ENCODE results near the gene ZNF525. TPM values are rescaled to one million over a fixed set of nuclear protein-coding genes. Genes with fewer than 3 reads are reported as not detected.

The ZNF525 gene
- 6.2 and 10.2 TPM in 2 replicates for total RNA-seq

DNA sequence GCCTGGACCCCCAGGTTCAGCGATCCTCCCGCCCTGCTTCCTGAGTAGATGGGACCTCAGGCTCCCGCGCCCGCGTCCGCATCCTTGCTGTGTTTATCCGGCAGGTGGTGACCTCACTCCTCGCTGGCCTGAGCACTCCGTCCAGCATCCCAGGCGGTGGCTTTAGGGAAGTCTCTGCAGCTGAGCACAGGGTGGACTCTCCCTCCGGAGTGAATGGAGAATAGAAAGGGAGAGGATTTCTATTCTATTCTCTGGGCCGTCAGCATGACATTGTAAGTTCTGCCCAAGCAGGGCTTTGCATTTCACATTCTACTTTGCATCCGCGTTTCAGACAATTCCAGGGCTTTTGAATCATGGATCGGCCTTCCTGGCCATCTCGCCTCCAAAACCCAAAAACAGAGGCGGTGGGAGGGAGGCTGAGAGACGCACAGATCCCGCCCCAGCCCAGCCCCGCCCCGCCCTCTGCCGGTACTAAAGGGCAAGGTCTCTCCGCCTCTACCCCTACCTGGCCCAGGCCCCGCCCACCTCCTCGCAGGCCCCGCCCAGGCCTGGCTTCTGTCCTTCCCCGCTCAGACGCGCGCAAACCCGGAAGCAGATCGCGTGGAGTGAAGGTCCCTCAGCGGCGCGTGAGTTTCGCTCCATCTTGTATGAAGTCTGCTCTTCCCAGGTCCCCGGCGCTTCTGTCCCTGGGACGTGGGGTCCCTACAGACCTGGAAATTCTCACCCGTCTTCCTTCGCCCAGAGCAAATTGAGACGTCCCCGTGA is at the start of gene ZNF525:
Gene ZNF525 (plus strand): TSS at position 572 of the 765 bp plus-strand sequence. CDS start 6,577 bp downstream, outside the sequence.

DNA sequence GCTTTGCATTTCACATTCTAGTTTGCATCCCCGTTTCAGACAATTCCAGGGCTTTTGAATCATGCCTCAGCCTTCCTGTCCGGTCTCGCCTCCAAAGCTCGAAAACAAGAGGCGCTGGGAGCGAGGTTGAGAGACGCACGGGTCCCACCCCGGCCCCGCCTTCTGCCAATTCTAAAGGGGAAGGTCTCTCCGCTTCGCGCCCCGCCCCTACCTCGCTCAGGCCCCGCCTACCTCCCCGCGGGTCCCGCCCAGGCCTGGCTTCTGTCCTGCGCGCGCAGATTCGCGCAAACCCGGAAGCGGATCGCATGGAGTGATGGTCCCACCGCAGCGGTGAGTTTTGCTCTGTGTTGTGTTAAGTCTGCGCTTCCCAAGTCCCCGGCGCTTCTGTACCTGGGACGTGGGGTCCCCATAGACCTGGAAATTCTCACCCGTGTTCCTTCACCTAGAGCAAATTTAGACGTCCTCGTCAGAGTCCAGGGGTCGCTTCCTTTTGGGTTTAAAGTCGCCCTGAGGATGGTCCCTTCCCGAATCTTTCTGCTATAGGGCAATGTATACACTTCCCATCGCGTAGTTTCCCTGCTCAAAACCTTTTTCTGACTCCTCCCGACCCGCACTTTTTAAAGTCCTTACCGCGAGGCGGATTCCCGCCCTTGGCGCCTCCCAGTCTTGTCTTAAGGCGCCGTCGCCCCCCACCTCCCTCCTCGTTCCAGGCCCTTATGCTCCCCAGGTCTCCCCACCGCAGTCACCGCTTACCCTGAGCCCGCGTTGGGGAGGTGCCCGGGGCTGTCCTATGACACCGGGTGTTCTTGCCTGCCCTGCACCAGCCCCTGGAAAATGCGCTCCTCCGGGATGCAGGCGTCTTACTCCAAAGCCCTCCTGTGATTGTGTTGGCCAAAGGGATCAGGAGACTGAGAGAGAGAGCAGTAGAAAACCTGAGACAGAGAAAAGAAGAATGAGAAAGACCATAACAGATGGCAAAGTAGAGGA is 31.7 kb upstream of the ZNF525 start, which contains the start of gene ZNF845:
Gene ZNF845 (plus strand): TSS at position 287 of the 987 bp plus-strand sequence. CDS start 7,559 bp downstream, outside the sequence.

DNA sequence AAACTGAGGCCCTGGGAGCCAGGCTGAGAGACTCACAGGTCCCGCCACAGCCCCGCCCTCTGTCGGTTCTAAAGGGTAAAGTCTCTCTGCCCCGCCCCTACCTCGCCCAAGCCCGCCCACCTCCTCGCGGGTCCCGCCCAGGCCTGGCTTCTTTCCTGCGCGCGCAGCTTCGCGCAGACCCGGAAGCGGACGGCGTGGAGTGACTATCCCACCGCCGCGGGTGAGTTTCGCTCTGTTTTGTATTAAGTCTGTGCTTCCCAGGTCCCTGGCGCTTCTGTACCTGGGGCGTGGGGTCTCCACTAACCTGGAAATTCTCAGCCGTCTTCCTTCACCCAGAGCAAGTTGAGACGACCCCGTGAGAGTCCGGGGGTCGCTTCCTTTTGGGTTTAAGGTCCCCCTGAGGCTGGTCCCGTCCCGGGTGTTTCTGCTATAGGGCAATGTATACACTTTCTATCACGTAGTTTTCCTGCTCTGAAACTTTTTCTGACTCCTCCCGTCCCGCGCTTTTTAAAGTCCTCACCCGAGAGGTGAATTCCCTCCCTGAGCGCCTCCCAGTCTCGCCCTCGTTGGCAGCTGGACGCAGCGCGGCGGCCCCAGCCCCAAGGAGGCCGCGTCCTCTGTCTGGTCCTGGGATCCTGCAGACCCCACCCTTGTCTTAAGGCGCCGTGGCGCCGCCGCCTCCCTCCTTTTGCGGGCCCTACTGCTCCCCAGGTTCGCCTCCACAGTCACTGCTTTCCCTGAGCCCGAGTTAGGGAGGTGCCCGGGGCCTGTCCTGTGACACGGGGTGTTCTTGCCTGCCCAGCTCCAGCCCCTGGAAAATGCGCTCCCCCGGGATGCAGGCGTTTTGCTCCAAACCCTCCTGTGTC is 29.7 kb downstream of the ZNF525 start, which contains the start of gene ZNF765:
Gene ZNF765 (plus strand): TSS at position 176 of the 866 bp plus-strand sequence. CDS start 2,867 bp downstream, outside the sequence.

DNA sequence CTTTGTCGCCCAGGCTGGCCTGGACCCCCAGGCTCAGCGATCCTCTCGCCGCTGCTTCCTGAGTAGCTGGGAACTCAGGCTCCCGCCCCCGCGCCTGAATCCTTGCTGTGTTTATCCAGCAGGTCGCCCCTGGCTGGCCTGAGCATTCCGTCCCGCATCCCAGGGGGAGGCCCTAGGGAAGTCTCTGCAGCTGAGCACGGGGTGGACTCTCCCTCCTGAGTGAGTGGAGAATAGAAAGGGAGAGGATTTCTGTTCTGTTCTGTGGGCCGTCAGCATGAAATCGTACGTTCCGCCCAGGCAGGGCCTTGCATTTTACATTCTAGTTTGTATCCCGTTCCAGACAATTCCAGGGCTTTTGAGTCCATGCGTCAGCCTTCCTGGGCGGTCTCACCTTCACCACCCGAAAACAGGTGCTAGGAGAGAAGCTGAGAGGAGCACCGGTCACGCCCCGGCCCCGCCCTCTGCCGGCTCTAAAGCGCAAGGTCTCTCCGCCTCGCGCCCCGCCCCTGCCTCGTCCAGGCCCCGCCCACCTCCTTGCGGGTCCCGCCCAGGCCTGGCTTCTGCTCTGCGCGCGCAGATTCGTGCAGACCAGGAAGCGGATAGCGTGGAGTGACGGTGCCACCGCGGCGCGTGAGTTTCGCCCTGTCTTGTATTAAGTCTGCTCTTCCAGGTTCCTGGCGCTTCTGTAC is 66.0 kb downstream of the ZNF525 start, which contains the start of gene ZNF761:
Gene ZNF761 (plus strand): TSS at position 586 of the 689 bp plus-strand sequence. CDS start 15,285 bp downstream, outside the sequence.

Small RNA genes lying within 50 kb of the gene (small RNA-seq; reads per million reads assigned to genes)
- gene RPL39P36 = not detected

Other genes with a start within 250 kb of the ZNF525 start
- 8.4 and 11.2 TPM in 2 replicates for gene ZNF415, start 232.8 kb upstream of the ZNF525 start, total RNA-seq
- 8.3 and 8.5 TPM in 2 replicates for gene ZNF347, start 206.7 kb upstream of the ZNF525 start, total RNA-seq
- 5.2 and 7.5 TPM in 2 replicates for gene ZNF665, start 172.3 kb upstream of the ZNF525 start, total RNA-seq
- 28.8 and 29.4 TPM in 2 replicates for gene ZNF677, start 110.8 kb upstream of the ZNF525 start, total RNA-seq
- 0.16 TPM in 1 of 2 replicates, not detected in the other for gene VN1R2, start 107.4 kb upstream of the ZNF525 start, total RNA-seq
- not detected in 2 replicates for gene VN1R4, start 98.0 kb upstream of the ZNF525 start, total RNA-seq
- gene ZNF845, start 32.0 kb upstream of the ZNF525 start, total RNA-seq = 8.7 and 10.2 TPM in 2 replicates
- gene ZNF765, start 29.4 kb downstream of the ZNF525 start, total RNA-seq = 16.1 and 16.5 TPM in 2 replicates
- gene ZNF761, start 66.3 kb downstream of the ZNF525 start, total RNA-seq = 12.5 and 17.5 TPM in 2 replicates
- gene ZNF813, start 102.0 kb downstream of the ZNF525 start, total RNA-seq = 4.0 and 4.1 TPM in 2 replicates
- 16.1 and 16.6 TPM in 2 replicates for gene ZNF331, start 172.4 kb downstream of the ZNF525 start, total RNA-seq